Stimulated activated naive CD8-positive, alpha-beta T cell treated with anti-CD3 and anti-CD28 coated beads, Interleukin-15, Interleukin-2, amounts not matched to agents 100 U/mL and 50 U/mL, for 24 hours (primary cell): ENCODE results near the gene ZNF684.
A peak's percentile ranks its signal among the peaks of the same experiment; 100 is the strongest.
"Not testable (repeated sequence)": the region's sequence is repeated elsewhere in the genome, so short reads cannot be mapped to it uniquely, and the experiment has no call there.

ENCODE experiments used
- ATAC-seq: fragments of 150-1000 bp; cut with Tn5 transposase; one replicate; pipeline ENCODE4 v1.10.0; 2021
- DNase-seq: peaks from one replicate; pipeline ENCODE4 v3.0.0; 2021

The ZNF684 gene

DNA sequence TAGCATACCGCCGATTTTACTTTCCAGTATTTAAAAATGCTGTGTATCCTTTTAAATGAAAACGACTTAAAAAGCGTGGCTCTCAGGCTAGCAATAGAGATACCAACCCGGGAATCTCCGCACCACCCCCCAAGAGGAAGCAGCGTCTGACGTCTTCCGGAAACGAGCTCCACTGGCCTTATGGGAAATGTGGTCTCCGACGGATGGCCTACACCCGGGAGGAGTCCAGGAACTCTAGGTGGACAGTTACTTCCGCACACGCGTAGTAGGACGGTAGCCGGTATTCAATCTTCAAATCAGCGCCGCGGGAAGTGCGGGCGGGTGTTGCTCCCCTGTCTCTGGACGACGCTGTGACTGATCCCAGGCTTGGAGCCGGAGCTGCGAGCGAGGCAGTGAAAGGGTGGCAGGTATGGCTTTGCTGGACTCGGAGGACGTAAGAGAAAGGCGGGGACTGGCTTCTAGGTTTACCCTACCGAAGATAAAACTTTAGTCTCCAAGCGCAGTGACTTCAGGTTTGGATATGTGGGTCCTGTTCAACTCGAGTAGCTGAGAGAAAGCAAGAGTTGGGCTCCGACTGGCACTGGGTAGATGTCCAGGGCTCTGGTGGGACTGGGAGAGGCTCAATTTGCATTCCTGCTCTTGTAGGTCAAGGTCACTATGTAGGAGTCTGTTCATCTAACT lies at the start of gene ZNF684:
Gene ZNF684, plus strand, starts transcription at position 257 of the 681 bp plus-strand sequence. CDS start 1,530 bp downstream, outside the sequence.
- peak; percentile 100 for ATAC-seq
- peak; percentile 85 for DNase-seq

GRCh38 chr1:40495315-40495903 lies 36.0 kb upstream of the ZNF684 start:
- no peak for ATAC-seq
- DNase-seq = no peak

DNA sequence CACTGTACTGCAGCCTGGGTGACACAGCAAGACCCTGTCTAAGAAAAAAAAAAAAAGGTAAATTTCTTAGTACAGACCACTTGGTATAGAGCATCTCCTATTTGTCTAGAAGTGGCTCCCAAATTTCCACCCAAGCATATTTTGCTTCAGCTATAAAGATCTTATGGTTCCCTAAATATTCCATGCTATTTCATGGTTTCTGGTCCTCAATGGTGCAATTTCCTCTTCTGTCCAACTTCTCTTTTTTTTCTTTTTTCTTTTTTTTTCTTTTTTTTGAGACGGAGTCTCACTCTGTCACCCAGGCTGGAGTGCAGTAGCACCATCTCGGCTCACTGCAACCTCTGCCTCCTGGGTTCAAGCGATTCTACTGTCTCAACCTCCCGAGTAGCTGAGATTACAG lies 28.8 kb upstream of the ZNF684 start:
- DNase-seq, ATAC-seq: not testable (repeated sequence)

GRCh38 chr1:40507973-40508372 lies 23.5 kb upstream of the ZNF684 start:
- ATAC-seq (no peak), DNase-seq (no peak)

DNA sequence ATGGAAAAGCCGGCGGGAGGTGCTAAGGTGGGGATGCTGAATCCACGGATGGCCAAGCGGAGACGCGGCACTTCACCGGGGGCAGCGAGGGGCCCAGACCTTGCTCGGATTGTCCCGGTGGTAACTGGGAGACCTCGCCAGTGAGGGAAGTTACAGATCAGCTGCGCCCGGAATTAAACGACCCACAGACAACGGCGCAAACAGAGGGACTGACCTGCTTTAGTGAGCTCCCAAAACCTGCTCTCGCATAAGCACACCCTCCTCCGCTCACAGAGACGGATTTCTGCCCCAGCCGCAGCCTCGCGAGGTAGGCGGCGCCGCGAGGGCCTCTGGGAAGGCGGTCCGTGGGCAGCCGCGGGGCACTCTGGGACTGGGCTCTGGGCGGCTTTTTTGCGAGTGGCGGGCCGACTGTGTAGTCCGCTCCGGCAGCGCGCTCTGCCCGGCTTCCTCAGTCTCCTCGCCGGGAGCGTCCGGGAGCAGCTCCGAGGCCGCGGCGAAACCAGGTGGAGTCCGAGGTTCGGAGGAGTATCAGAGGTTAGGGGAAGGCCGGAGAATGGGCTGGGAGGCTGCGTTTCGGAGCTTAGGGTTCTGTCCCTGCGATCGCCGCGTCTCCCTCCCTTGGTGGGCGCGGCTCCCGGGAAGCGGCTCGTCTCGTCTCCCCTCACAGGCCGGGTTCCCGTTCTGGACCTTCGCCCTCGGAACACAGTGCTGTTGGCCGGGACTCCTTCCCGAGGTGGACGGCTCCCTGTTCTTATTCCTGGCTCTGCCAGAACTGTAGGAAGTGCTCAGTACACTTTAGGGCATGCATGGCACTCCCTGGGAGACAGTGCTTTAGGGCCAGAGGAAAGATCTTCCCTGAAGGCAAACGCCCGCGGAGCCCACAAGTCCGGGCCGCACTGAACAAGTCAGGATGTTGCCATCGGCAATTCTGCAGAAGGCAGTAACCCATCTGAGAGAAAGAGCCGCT lies 22.8 kb upstream of the ZNF684 start, which contains the start of gene EXO5:
Gene EXO5, plus strand, starts transcription at position 393 of the 967 bp plus-strand sequence. CDS start 5,778 bp downstream, outside the sequence.
- peak; percentile 100 for ATAC-seq
- DNase-seq = peak; percentile 89

- ATAC-seq (no peak), DNase-seq (no peak)
These were observed 11.9 kb upstream of the ZNF684 start for GRCh38 chr1:40519517-40519916.

DNA sequence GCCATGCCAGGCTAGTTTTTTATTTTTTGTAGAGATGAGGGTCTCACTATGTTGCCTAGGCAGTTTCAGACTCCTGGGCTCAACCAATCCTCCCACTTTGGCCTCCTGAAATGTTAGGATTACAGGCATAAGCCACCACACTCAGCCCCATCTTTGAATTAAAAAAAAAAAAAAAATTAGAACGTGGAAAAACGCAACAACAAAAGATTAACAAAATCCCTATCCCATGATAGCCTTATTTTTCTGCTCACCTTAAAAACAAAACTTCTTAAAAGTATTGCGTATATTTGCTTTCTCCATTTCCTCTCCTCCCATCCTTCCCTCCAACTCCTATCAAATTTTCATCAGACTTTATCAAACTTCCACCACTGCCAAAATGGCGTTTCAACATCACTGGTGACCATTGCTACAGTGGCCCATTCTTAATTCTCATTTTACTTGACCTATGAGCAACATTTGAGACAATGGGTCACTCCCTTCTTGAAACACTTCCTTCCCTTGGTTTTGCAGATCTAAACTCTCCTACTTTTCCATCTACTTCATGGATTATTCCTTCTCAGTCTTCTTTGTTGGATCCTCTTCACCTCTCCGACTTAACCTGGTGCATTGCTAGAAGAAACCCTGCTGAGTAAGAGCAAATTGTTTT lies 579 bp upstream of the ZNF684 start:
- no peak for ATAC-seq

GRCh38 chr1:40532062-40532389 lies 589 bp downstream of the ZNF684 start:
- DNase-seq (no peak), ATAC-seq (no peak)

More for the DNA sequence above, 579 bp upstream of the ZNF684 start:
- no peak for DNase-seq

DNA sequence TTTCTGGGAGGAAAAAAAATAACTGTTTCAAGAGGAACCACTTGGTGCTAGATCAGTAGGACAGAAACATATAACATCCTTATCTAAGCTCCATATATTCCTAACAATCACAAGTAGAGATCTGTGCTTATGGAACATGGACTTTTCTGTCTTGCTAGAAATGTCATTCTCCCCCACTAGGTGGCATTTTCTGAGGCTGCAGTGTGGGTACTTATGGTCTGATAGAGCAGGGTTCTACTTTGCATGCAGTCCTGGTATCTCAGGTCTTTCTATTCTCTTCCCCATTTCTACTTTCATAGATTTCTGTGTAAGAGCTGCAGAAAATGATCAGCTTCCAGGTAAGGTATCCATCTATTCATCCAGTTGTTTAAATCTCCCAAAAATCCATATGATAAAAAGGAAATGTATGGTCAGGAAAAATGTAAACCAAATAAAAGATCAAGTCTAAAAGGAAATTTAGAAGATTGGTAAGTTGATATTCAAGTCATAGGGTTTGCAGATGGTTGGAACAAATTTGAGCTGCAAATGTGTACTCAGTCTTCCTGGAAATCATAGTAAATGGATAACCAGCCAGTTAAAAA lies 1.5 kb downstream of the ZNF684 start:
- DNase-seq = peak; percentile 17
- no peak for ATAC-seq

DNA sequence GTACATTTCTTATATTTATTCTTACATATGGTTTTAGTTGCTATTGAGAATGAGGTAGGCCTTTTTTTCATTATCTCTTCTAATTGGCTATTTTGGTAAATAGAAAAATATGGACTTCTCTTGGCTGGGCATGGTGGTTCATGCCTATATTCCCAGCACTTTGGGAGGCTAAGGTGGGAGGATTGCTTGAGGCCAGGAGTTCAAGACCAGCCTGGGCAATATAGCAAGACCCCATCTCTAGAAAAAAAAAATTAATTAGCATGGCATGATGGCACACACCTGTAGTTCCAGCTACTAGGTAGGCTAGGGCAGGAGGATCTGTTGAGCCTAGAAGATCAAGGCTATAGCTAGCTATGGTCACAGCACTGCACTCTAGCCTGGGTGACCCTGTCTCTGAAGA lies 3.2 kb downstream of the ZNF684 start:
- DNase-seq (no peak), ATAC-seq (no peak)

GRCh38 chr1:40535732-40536131 lies 4.3 kb downstream of the ZNF684 start:
- no peak for DNase-seq
- no peak for ATAC-seq

- no peak for ATAC-seq
- no peak for DNase-seq
These were observed 7.9 kb downstream of the ZNF684 start for GRCh38 chr1:40539338-40539737.

DNA sequence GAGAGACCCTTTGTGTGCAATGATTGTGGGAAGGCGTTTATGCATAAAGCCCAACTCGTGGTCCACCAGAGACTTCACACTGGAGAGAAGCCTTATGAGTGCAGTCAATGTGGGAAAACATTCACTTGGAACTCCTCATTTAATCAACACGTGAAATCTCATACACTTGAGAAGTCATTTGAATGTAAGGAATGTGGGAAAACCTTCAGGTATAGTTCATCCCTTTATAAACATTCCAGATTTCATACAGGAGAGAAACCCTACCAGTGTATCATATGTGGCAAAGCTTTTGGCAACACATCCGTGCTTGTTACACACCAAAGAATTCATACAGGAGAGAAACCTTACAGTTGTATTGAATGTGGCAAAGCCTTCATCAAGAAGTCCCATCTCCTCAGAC lies 15.5 kb downstream of the ZNF684 start:
- no peak for ATAC-seq
- no peak for DNase-seq

GRCh38 chr1:40553017-40553416 lies 21.6 kb downstream of the ZNF684 start:
- DNase-seq (no peak), ATAC-seq (no peak)

GRCh38 chr1:40554807-40555206 lies 23.4 kb downstream of the ZNF684 start:
- DNase-seq, ATAC-seq: not testable (repeated sequence)

GRCh38 chr1:40556121-40556520 lies 24.7 kb downstream of the ZNF684 start:
- no peak for ATAC-seq
- no peak for DNase-seq

GRCh38 chr1:40558241-40558640 lies 26.8 kb downstream of the ZNF684 start:
- not testable (repeated sequence) for ATAC-seq

GRCh38 chr1:40562185-40562584 lies 30.7 kb downstream of the ZNF684 start:
- DNase-seq = no peak
- peak; percentile 57 for ATAC-seq

More at GRCh38 chr1:40558241-40558640, 26.8 kb downstream of the ZNF684 start:
- DNase-seq = not testable (repeated sequence)

GRCh38 chr1:40563266-40563665 lies 31.8 kb downstream of the ZNF684 start:
- ATAC-seq = no peak
- no peak for DNase-seq

GRCh38 chr1:40564506-40564905 lies 33.1 kb downstream of the ZNF684 start:
- ATAC-seq (no peak), DNase-seq (no peak)

- DNase-seq (no peak), ATAC-seq (no peak)
These were observed 33.5 kb downstream of the ZNF684 start for GRCh38 chr1:40564913-40565312.

DNA sequence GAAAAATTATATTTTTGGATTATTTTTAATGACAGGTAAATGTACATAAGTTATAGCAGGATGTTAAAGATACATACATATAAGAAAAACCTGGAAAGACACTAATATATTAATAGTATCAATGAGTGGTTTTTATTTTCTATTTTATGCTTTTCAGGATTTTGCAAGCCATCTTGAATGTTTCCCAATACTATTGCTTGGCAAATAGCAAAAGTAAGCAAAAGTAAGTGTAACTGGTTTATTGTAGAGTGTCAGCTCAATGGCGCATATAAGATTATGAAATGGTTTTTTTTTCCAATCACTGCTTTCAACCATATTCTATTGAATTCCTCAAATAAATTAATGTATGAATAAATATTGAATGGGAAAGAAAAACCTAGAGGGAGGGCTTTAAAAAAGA lies 36.4 kb downstream of the ZNF684 start:
- ATAC-seq (no peak), DNase-seq (no peak)
